ENCODE results near the gene KLHL40.

KLHL40 gene

DNA sequence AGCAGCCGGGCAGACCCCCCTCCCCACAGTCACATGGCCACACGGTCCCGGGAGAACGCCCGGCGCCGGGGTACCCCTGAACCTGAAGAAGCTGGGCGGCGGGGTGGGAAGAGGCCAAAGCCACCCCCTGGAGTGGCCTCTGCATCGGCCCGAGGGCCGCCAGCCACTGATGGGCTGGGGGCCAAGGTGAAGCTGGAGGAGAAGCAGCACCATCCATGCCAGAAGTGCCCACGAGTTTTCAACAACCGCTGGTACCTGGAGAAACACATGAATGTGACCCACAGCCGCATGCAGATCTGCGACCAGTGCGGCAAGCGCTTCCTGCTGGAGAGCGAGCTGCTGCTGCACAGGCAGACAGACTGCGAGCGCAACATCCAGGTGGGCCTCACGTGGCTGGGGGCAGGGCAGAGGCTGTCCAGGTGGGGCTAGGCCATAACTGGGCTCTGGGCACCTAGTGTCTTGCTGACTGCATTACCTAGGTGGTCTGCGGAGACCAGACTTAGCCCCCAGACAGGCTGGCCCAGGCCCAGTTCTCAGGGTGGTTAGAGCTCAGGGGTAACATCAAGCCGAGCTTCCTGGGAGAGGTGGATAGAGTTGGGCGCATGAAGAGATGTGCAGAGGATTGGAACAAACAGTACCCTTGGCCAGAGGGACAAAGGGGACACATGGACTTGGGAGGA is 25.7 kb upstream of the KLHL40 start:
- H3K9me3 ChIP-seq (ENCODE audit: control insufficient read depth, insufficient read depth, low read length) = no peaks in the 10 kb centered on the region
- H3K4me3 ChIP-seq (ENCODE audit: low read depth, low read length) = no peak overlapping the region
- no peak overlapping the region for H3K9ac ChIP-seq (ENCODE audit: low read depth, low read length)
- H3K27me3 ChIP-seq (ENCODE audit: control insufficient read depth, insufficient read depth, low read length) = no peaks in the 10 kb centered on the region
- H3K4me1 ChIP-seq (ENCODE audit: control insufficient read depth, insufficient read depth, low read length) = peaks cover 4% of the 10 kb centered on the region
- no peaks in the 10 kb centered on the region for H3K36me3 ChIP-seq (ENCODE audit: control insufficient read depth, insufficient read depth, low read length)

DNA sequence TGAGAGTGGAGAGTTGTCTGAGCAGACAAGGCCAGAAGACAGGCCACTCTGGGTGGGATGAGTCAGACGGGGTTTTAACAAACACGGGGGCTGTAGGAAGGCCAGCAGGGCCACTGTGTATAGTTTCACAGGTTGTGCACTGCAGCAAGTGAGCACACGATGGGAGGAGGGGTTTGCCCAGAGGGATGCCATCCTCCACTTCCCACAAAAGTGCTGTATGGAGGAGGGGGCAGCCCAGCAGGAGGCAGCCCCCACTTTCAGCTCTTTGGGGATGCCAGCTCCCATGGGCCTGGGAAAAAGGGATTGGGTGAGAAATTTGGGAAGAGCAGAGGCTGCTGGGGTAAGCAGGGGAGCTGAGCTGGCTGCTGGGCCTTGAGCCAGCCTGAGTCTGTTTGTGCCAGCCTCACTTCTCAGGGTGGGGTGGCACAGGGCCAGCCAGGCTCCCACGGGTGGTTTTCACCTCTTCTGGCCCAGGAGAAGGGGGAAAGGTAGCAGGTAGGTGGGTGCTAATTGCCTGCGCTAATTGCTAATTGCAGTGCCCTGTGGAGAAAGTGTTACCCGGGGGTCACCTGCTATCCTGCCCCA is 25.1 kb upstream of the KLHL40 start:
- Histone ChIP-seq H3K36me3 (ENCODE audit: control insufficient read depth, insufficient read depth, low read length) (no peaks in the 10 kb centered on the region), H3K4me1 (ENCODE audit: control insufficient read depth, insufficient read depth, low read length) (peaks cover 4% of the 10 kb centered on the region)

DNA sequence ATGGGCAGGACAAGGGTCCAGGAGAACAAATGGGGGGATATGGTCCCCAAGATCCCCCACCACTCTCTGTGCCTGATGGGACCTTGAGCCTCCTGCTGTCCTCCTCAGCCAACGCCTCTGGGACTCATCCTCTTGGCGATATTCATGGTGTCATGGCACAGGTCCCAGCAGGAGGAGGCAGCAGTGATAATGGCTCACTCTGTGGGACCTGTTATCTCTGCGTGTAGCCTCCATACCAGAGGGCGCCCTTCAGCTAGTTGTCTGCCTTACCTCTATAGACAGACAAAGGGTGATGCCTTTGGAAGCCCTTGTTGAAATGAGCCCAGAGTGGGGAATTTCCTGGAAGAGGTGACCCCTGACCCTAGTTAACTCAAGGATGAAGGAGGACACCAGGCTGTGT is 24.4 kb upstream of the KLHL40 start:
- no peaks in the 10 kb centered on the region for H3K27me3 ChIP-seq (ENCODE audit: control insufficient read depth, insufficient read depth, low read length)
- no peaks in the 10 kb centered on the region for H3K9me3 ChIP-seq (ENCODE audit: control insufficient read depth, insufficient read depth, low read length)
- no peak overlapping the region for H3K9ac ChIP-seq (ENCODE audit: low read depth, low read length)
- no peaks in the 10 kb centered on the region for H3K4me1 ChIP-seq (ENCODE audit: control insufficient read depth, insufficient read depth, low read length)
- H3K4me3 ChIP-seq (ENCODE audit: low read depth, low read length) = no peak overlapping the region
- no peaks in the 10 kb centered on the region for H3K36me3 ChIP-seq (ENCODE audit: control insufficient read depth, insufficient read depth, low read length)

More for the DNA sequence above, 25.1 kb upstream of the KLHL40 start:
- Histone ChIP-seq H3K4me3 (ENCODE audit: low read depth, low read length) (no peak overlapping the region), H3K27me3 (ENCODE audit: control insufficient read depth, insufficient read depth, low read length) (no peaks in the 10 kb centered on the region), H3K9ac (ENCODE audit: low read depth, low read length) (no peak overlapping the region), H3K9me3 (ENCODE audit: control insufficient read depth, insufficient read depth, low read length) (no peaks in the 10 kb centered on the region)

DNA sequence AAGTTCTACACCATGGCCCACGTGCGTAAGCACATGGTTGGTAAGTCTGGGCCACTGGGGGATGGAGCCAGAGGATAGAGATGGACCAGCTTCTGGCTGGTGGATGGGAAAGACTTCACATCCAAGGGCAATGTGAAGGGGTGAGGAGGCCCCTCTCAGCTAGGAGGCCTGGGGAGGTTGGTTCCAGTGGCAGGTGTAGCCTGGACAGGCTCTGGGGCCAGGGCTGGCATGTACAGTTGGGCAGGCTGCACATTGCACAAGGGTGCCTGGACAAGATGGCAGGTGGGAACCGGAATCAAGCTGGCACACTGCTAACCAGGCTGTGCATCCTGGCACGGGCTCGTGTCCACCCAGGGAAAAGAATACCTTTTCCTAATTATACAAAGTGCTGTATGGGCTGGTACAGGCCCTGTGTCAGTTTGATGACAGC is 23.7 kb upstream of the KLHL40 start:
- Histone ChIP-seq H3K9ac (ENCODE audit: low read depth, low read length) (no peak overlapping the region), H3K4me1 (ENCODE audit: control insufficient read depth, insufficient read depth, low read length) (no peaks in the 10 kb centered on the region), H3K4me3 (ENCODE audit: low read depth, low read length) (no peak overlapping the region), H3K9me3 (ENCODE audit: control insufficient read depth, insufficient read depth, low read length) (no peaks in the 10 kb centered on the region), H3K27me3 (ENCODE audit: control insufficient read depth, insufficient read depth, low read length) (no peaks in the 10 kb centered on the region), H3K36me3 (ENCODE audit: control insufficient read depth, insufficient read depth, low read length) (no peaks in the 10 kb centered on the region)

DNA sequence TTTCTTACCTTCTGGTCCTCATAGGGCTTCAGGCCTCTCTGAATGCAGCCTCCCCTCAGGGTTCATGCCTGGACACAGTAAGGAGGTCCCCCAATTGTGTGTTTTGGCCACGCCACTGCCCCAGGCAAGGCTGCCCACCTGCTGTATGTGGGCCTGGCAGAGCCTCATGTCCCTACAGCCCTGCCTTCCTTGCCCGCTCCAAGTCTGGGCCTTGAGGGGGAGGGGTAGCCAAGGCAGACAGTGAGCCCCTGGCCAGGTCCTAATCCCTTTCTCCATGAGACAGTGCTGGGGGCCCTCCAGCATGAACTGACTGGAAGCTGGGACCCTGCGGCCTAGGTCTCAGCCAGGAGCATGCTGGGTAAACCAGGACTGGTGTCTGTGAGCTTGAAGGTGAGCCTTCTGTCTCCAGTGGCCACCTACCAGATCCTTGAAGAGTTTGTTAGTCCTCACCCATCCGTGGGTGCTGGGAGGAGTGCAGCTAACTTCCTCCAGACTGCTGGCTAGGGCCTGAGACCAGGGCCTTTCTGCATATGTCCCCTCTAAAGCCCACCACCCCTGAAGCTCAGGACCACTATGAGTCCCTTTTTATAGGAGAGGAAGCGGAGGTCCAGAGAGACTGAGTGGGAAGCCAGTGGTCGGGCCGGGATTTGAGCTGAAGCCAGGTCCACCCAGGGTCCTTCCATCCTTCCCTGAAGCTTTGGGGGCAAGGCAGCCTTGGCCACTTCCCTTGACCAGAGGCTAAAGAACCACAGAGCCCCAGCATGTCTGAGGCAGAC is 23.1 kb upstream of the KLHL40 start:
- Histone ChIP-seq H3K4me1 (ENCODE audit: control insufficient read depth, insufficient read depth, low read length) (no peaks in the 10 kb centered on the region), H3K9me3 (ENCODE audit: control insufficient read depth, insufficient read depth, low read length) (no peaks in the 10 kb centered on the region), H3K36me3 (ENCODE audit: control insufficient read depth, insufficient read depth, low read length) (no peaks in the 10 kb centered on the region), H3K9ac (ENCODE audit: low read depth, low read length) (no peak overlapping the region), H3K4me3 (ENCODE audit: low read depth, low read length) (no peak overlapping the region), H3K27me3 (ENCODE audit: control insufficient read depth, insufficient read depth, low read length) (no peaks in the 10 kb centered on the region)

DNA sequence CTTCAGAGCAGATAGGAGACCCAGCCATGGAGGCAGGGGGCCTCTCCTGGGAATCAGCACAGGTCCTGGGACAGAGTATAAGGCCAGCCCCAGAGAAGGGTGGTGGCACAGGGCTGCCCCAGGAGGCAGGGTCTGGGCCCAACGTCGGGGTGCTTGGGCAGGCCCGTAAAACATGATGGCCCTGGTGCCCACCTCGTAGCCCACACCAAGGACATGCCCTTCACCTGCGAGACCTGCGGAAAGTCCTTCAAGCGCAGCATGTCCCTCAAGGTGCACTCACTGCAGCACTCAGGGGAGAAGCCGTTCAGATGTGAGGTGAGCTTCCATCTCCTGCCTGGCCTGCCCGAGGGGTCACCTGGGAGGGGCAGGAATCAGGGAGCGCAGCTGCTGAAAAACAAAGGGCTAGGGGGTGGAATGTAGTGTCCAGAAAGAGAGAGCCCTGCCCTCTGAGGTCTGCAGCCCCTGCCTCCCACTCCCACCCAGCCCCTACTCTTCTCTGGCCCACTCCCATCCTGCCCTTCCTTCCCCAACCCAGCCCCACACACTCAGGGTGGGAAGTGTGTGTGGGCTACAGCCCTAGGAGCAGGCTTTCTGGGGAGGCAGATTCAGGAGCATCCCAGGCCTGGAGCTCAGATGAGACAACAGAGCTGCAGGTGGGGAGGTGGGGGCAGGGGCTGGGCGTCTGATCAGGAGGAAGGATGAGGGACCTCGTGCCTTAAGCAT is 22.4 kb upstream of the KLHL40 start:
- Histone ChIP-seq H3K27me3 (ENCODE audit: control insufficient read depth, insufficient read depth, low read length) (no peaks in the 10 kb centered on the region), H3K4me3 (ENCODE audit: low read depth, low read length) (no peak overlapping the region), H3K36me3 (ENCODE audit: control insufficient read depth, insufficient read depth, low read length) (no peaks in the 10 kb centered on the region), H3K9ac (ENCODE audit: low read depth, low read length) (no peak overlapping the region), H3K4me1 (ENCODE audit: control insufficient read depth, insufficient read depth, low read length) (no peaks in the 10 kb centered on the region), H3K9me3 (ENCODE audit: control insufficient read depth, insufficient read depth, low read length) (no peaks in the 10 kb centered on the region)

DNA sequence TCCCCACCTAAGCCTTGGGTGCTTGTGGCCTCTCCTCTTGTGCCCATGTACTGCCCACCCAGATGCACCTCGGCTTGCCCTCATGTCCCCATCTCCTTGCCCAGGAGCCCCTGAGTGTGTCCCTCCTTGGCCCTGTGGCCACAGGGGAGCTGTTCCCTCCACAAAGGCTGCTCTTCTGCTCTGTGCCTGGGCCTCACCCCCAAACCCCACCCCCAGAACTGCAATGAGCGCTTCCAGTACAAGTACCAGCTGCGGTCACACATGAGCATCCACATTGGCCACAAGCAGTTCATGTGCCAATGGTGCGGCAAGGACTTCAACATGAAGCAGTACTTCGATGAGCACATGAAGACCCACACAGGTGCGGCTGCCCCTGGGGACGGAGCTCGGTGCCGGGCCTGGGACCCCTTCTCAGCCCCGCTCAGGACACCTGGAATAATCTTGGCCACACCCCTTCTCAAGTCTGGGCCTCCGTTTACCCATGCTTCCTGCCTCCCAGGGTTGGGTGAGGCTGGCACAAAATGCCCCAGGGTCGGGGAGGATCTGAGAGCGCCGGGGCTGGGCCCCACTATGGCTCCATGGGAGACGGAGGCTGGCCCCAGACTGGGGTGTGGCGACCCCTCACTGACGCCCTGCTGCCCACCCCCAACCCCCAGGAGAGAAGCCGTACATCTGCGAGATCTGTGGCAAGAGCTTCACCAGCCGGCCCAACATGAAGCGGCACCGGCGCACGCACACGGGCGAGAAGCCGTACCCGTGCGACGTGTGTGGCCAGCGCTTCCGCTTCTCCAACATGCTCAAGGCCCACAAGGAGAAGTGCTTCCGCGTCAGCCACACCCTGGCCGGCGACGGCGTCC is 21.5 kb upstream of the KLHL40 start:
- H3K9me3 ChIP-seq (ENCODE audit: control insufficient read depth, insufficient read depth, low read length) = no peaks in the 10 kb centered on the region
- H3K27me3 ChIP-seq (ENCODE audit: control insufficient read depth, insufficient read depth, low read length) = no peaks in the 10 kb centered on the region
- no peaks in the 10 kb centered on the region for H3K4me1 ChIP-seq (ENCODE audit: control insufficient read depth, insufficient read depth, low read length)
- H3K9ac ChIP-seq (ENCODE audit: low read depth, low read length) = no peak overlapping the region
- H3K36me3 ChIP-seq (ENCODE audit: control insufficient read depth, insufficient read depth, low read length) = no peaks in the 10 kb centered on the region
- H3K4me3 ChIP-seq (ENCODE audit: low read depth, low read length) = no peak overlapping the region

DNA sequence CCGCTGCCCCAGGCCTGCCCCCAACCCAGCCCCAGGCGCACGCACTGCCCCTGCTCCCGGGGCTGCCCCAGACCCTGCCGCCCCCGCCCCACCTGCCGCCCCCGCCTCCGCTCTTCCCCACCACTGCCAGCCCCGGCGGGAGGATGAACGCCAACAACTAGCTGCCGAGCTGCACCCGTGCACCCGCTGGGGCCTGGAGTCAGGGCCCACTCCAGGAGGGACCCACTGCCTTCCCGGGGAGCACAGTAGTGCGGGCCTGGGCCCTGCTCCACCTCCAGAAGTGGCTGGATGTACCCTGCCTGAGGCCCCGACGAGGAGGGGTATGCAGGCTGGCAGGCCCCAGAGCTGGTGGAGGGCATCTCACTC is 20.9 kb upstream of the KLHL40 start:
- no peak overlapping the region for H3K4me3 ChIP-seq (ENCODE audit: low read depth, low read length)
- H3K36me3 ChIP-seq (ENCODE audit: control insufficient read depth, insufficient read depth, low read length) = no peaks in the 10 kb centered on the region
- no peak overlapping the region for H3K9ac ChIP-seq (ENCODE audit: low read depth, low read length)
- no peaks in the 10 kb centered on the region for H3K4me1 ChIP-seq (ENCODE audit: control insufficient read depth, insufficient read depth, low read length)
- H3K9me3 ChIP-seq (ENCODE audit: control insufficient read depth, insufficient read depth, low read length) = no peaks in the 10 kb centered on the region
- no peaks in the 10 kb centered on the region for H3K27me3 ChIP-seq (ENCODE audit: control insufficient read depth, insufficient read depth, low read length)

DNA sequence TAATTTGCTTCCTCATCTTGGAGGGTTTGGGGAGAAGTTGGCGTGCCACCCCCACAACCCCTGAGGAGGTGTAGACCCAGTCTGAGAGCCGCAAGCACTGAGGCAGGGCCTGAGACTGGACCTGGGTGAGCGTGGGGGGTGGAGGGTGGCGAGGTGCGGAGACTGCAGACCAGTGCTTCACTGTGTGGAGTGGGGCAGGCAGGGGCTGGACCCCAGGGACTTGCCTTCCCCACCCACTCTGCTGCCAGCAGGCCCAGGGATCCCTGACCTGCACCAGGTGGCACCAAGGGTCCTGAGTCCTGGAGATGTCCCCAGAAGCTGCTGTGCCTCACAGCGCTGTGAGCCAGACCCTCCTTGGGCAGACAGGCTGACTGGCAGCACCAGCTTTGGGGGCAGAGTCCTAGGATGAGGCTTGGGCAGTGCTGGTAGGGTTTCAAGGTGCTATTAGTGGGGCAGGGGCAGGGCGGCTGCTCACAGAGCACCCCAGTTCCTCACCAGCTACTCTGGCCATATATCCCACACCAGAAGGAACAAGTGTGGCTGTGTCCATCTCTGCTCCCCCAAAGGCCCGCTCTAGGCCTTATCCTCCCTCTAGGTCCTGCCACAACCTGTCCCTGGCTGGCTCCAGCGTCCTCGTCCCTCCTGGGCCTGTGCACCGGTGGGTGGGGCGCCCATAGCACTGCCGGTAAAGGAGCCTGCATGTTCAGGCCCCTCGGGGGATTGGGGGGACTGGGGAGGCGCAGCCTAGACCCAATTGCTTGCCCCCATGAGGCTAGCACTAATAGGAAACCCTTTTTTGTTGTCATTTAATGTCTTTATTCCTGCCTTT is 20.1 kb upstream of the KLHL40 start:
- Histone ChIP-seq H3K4me1 (ENCODE audit: control insufficient read depth, insufficient read depth, low read length) (no peaks in the 10 kb centered on the region), H3K9ac (ENCODE audit: low read depth, low read length) (no peak overlapping the region), H3K9me3 (ENCODE audit: control insufficient read depth, insufficient read depth, low read length) (no peaks in the 10 kb centered on the region), H3K27me3 (ENCODE audit: control insufficient read depth, insufficient read depth, low read length) (no peaks in the 10 kb centered on the region), H3K36me3 (ENCODE audit: control insufficient read depth, insufficient read depth, low read length) (no peaks in the 10 kb centered on the region), H3K4me3 (ENCODE audit: low read depth, low read length) (no peak overlapping the region)

DNA sequence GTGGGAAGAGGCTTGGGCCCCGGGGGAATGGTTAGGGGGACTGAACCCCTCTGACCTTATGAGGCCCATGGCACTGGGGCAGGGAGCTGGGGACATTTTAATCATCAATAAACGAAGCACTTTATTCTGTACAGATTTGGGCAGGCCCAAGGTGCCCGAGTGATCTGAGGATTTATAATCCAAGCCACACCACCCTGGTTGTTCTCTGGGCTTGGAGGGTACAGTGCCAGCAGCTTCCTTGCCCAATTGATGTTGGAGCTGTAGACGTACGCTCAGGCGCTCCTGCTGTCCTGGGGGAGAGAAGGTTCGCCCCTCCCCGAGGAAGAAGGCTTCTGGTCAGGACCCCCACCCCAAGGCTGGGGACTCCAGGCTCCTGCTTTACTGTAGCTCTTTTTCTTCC is 19.3 kb upstream of the KLHL40 start:
- H3K4me1 ChIP-seq (ENCODE audit: control insufficient read depth, insufficient read depth, low read length) = no peaks in the 10 kb centered on the region
- no peak overlapping the region for H3K4me3 ChIP-seq (ENCODE audit: low read depth, low read length)
- H3K36me3 ChIP-seq (ENCODE audit: control insufficient read depth, insufficient read depth, low read length) = no peaks in the 10 kb centered on the region
- H3K27me3 ChIP-seq (ENCODE audit: control insufficient read depth, insufficient read depth, low read length) = no peaks in the 10 kb centered on the region
- H3K9ac ChIP-seq (ENCODE audit: low read depth, low read length) = no peak overlapping the region
- no peaks in the 10 kb centered on the region for H3K9me3 ChIP-seq (ENCODE audit: control insufficient read depth, insufficient read depth, low read length)
